GM12865 (cell line): ENCODE measurements around the gene TTC28.
"Not testable (repeated sequence)": the region's sequence is repeated elsewhere in the genome, so short reads cannot be mapped to it uniquely, and the experiment has no call there.

ENCODE experiments used
- DNase-seq: peaks from one replicate; pipeline ENCODE4 v3.0.0; 2010; ENCODE audit warnings: low read depth
- H3K4me3 ChIP-seq: 2 replicates; pipeline ENCODE4 v1.5.1; 2011; ENCODE audit warnings: mild to moderate bottlenecking, low read depth, low read length, control low read depth
- CTCF ChIP-seq: IDR thresholded peaks from 2 replicates; pipeline ENCODE4 v1.5.1; 2011; ENCODE audit warnings: low read length, control low read depth, low read depth, inconsistent platforms; ENCODE audit not compliant: insufficient read depth; ENCODE audit errors: missing control alignments

The TTC28 gene

GRCh38 chr22:28077166-28077565, 602.5 kb downstream of the TTC28 start:
- no peak for DNase-seq
- no peak for TF ChIP-seq CTCF
- no peak overlapping the region for H3K4me3 ChIP-seq

- no peak for TF ChIP-seq CTCF
- no peak overlapping the region for H3K4me3 ChIP-seq
- DNase-seq, result no peak
Measured at GRCh38 chr22:28075358-28075981, 604.2 kb downstream of the TTC28 start.

- H3K4me3 ChIP-seq, result no peak overlapping the region
- no peak for DNase-seq
- no peak for TF ChIP-seq CTCF
Measured at GRCh38 chr22:28074526-28074925, 605.1 kb downstream of the TTC28 start.

- TF ChIP-seq CTCF, result no peak
- no peak overlapping the region for H3K4me3 ChIP-seq
- DNase-seq, result no peak
Measured at GRCh38 chr22:28072066-28072465, 607.6 kb downstream of the TTC28 start.

- no peak overlapping the region for H3K4me3 ChIP-seq
- DNase-seq, result no peak
- TF ChIP-seq CTCF, result no peak
Measured at GRCh38 chr22:28068826-28069225, 610.8 kb downstream of the TTC28 start.

- no peak for DNase-seq
- TF ChIP-seq CTCF, result no peak
- no peak overlapping the region for H3K4me3 ChIP-seq
Measured at GRCh38 chr22:28064920-28065319, 614.7 kb downstream of the TTC28 start.

- H3K4me3 ChIP-seq, result no peak overlapping the region
- no peak for TF ChIP-seq CTCF
- no peak for DNase-seq
Measured at GRCh38 chr22:28063656-28064055, 616.0 kb downstream of the TTC28 start.

- not testable (repeated sequence) for DNase-seq, H3K4me3 ChIP-seq
Measured at GRCh38 chr22:28060594-28060993, 619.0 kb downstream of the TTC28 start.
